Thymus (tissue), 11 donors: ENCODE results near the gene SNRPA1. TPM values are rescaled to one million over a fixed set of nuclear protein-coding genes. Genes with fewer than 3 reads are reported as not detected.

Experiments used
- DNase-seq, 9 donors: peaks; one replicate each; pipeline ENCODE4 v3.0.0-alpha.2; 2013; ENCODE audit warnings: low spot score in 9 of 9, low read depth in 6 of 9, missing footprints in 1 of 9
- H3K27ac ChIP-seq, 2 donors: one replicate each; pipeline ENCODE4 v1.5.1; 2013; ENCODE audit warnings: control low read depth in 1 of 2, low read depth in 1 of 2, low read length in 1 of 2, mild to moderate bottlenecking in 1 of 2, moderate library complexity in 1 of 2
- H3K27me3 ChIP-seq, 2 donors: one replicate each; pipeline ENCODE4 v1.5.1; 2013; ENCODE audit warnings: low read length in 1 of 2; ENCODE audit not compliant: control insufficient read depth in 2 of 2, insufficient read depth in 1 of 2
- H3K36me3 ChIP-seq, 2 donors: one replicate each; pipeline ENCODE4 v1.5.1; 2013; ENCODE audit warnings: low read length in 1 of 2, mild to moderate bottlenecking in 1 of 2, moderate library complexity in 1 of 2; ENCODE audit not compliant: control insufficient read depth in 2 of 2, insufficient read depth in 2 of 2
- H3K4me1 ChIP-seq, 2 donors: one replicate each; pipeline ENCODE4 v1.5.1; 2013; ENCODE audit warnings: low read length in 2 of 2; ENCODE audit not compliant: control insufficient read depth in 2 of 2, insufficient read depth in 2 of 2
- H3K4me3 ChIP-seq, 2 donors: one replicate each; pipeline ENCODE4 v1.5.1; 2013; ENCODE audit warnings: low read length in 2 of 2, control low read depth in 1 of 2, mild to moderate bottlenecking in 1 of 2
- H3K9me3 ChIP-seq, 2 donors: one replicate each; pipeline ENCODE4 v1.5.1; 2013; ENCODE audit warnings: low read length in 1 of 2, mild to moderate bottlenecking in 1 of 2; ENCODE audit not compliant: control insufficient read depth in 2 of 2, insufficient read depth in 1 of 2
- WGBS: extraction: QIAGEN DNeasy Blood & Tissue Kit; methylation state at CpG from one replicate; pipeline ENCODE4 v1.1.7; 2013; 5-methylcytosine and 5-hydroxymethylcytosine counted together
- polyA plus RNA-seq: library from polyadenylated mRNA; stranded (reverse); fragments of 200-250 nt; gene quantifications from one replicate; pipeline ENCODE4 v1.2.3, GENCODE V29; 2013
- total RNA-seq: library from RNA; stranded (reverse); fragments of 120-200 nt; gene quantifications from one replicate; pipeline ENCODE4 v1.2.4, GENCODE V29; 2013
- donor health status: healthy.

The SNRPA1 gene
- total and polyA plus RNA-seq, 2 donors = 47.7 to 71.4 TPM

DNA sequence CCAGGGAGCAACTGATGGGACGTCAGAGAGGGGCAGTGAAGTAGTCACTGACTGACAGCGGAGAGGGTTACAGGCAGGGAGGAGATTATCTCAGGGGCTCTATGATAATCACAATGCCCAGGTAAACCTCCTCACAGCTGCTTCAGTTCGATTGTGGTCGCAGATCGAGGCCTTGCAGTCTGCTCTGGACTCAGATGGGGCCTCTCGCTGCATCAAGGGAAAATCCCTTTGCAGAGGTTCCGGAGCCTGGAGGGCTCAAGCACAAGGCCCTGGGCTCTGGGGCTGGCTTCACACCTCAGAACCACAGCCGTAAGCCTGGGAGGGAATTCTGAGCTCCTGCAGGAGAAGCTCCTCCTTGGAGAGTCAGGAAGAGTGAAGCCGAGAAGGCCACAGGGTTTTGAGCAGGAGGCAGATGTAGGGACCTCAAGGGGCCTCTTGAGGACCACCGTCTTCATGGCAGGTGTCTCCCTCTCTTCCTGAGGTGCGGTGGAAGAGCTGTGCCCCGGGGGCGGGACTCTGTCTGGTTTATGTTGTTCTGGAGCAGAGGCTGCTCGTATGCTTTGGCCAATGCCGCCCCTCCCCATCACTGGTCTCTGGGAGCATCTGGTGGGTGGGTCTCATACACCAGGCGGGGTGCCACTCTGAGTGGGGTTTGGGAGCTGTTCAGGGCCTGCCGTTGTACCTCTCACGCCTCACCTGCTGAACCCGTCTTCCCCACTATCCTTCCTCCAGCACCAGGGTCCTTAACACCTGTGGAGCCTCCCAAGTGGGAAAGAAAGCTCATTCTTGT lies 19.5 kb upstream of the SNRPA1 start:
- Histone ChIP-seq H3K27me3 (peaks cover 0 to 7% of the 10 kb centered on the region in 2 donors), H3K4me1 (no peaks in the 10 kb centered on the region), H3K36me3 (no peaks in the 10 kb centered on the region), H3K27ac (no peak overlapping the region), H3K4me3 (no peak overlapping the region), H3K9me3 (no peaks in the 10 kb centered on the region)
- 93% methylated on average over 19 of the region's 19 CpGs for whole genome bisulfite sequencing
- no peak for DNase-seq

DNA sequence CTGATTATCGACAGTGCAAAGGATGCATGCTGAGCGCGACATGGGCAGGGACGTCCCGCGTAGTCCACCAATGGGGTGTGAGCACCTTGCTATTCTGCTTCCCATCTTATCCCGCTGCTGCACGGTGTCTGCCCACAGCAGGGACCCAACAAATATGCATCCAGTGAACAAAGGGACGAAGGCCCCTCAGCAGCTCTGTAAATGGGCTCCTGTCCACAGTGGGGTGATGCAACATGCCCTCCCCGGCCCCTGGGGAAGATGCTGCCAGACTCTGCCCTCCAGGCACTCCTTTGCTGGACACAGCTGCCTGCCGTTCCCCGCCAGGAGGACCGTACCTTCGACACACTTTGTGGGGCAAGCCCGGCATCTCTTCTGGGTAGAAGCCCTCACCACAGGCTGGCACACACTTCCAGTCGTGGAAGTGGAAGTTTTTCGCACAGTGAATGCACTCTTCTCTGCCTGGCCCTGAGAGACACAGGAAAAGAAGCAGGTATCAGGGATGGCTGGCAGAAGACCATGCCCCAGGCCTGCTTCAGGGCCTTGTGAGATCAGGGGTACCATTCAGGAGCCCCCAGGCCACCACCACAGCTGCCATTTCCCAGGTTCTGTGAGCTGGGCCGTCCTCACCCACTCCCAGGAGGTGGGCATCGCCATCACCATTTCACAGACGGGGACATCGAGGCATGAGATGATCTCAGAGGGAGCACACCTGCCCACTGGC lies 18.2 kb upstream of the SNRPA1 start:
- Histone ChIP-seq H3K4me1 (no peaks in the 10 kb centered on the region), H3K27me3 (no peaks in the 10 kb centered on the region), H3K4me3 (no peak overlapping the region), H3K27ac (no peak overlapping the region), H3K9me3 (no peaks in the 10 kb centered on the region), H3K36me3 (no peaks in the 10 kb centered on the region)
- WGBS = 95% methylated on average over 21 of the region's 21 CpGs
- no peak for DNase-seq

DNA sequence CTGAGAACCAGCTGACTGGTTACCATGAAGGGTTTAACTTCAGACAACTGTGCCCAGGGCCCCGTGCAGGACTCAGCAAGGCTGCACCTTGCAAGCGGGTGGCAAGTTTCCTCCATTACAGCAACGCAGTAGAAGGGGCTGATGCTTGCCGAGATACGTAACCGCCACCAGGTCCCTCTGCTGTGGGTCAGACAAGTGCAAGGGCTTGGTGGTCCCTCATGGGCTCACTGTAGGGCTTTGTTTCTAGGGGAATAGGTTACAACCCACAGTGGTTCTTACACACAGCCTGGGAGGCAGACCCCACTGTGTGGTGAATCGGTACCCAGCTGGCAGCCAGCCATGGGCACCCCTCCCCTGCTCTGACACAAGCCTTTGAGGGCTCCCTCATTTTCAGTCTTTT lies 15.5 kb upstream of the SNRPA1 start:
- Histone ChIP-seq H3K27me3 (no peaks in the 10 kb centered on the region), H3K27ac (no peak overlapping the region), H3K36me3 (no peaks in the 10 kb centered on the region), H3K4me1 (no peaks in the 10 kb centered on the region), H3K4me3 (no peak overlapping the region), H3K9me3 (no peaks in the 10 kb centered on the region)
- no peak for DNase-seq
- WGBS = 96% methylated on average over 7 of the region's 7 CpGs

DNA sequence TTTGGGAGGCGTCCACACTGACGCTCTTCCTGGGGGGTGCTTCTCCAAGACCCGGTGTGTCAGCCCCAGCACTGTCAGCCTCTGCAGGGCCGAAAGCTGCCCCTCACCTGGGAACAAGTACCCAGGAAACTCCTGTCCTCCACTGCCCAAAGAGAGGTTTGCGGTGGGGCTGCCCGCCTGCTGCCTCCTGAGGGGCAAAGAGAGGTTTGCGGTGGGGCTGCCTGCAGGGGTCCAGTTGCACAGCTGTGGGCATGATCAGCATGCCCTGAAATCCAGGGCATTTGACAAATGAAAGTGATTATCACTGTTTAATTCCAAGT lies 15.1 kb upstream of the SNRPA1 start:
- Histone ChIP-seq H3K9me3 (no peaks in the 10 kb centered on the region), H3K27ac (no peak overlapping the region), H3K4me1 (no peaks in the 10 kb centered on the region), H3K27me3 (no peaks in the 10 kb centered on the region), H3K36me3 (no peaks in the 10 kb centered on the region), H3K4me3 (no peak overlapping the region)
- no peak for DNase-seq
- WGBS = 94% methylated on average over 7 of the region's 7 CpGs

DNA sequence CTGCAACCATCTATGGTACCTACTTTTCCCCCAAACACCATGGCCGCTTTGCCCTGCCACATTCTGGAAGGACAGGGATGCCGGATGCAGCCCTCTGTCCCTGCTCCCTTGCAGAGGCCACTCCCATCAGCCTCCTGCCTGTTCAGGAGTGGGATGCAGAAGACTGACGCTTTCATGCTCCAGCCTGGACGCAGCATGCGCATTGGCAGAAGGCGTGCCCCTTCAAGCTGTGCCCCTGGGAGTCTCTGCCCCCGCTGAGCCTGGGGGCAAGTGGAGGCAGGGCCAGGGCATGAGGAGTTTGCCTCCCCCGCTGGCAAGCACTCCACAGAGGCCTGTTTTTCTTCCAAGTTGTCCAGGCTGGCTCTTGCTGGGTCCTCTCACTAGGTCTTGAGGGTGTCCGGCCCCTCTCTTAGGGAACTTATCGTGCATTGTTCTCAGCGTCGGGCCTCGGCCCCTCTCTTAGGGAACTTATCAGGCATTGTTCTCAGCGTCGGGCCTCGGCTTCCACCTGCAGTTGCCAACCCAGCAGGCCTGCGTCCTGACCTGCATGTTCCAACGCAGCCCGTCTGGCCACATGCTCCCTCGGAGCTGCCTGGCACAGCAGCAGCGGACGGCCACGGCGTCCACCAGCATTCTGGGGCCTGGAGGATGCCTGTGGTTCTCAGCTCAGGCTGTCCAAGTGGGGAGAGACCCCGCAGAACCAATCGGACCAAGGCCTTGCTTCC lies 14.6 kb upstream of the SNRPA1 start:
- Histone ChIP-seq H3K36me3 (no peaks in the 10 kb centered on the region), H3K27me3 (no peaks in the 10 kb centered on the region), H3K4me1 (no peaks in the 10 kb centered on the region), H3K9me3 (no peaks in the 10 kb centered on the region), H3K4me3 (no peak overlapping the region), H3K27ac (no peak overlapping the region)
- DNase-seq = no peak
- WGBS = 90% methylated on average over 26 of the region's 26 CpGs

DNA sequence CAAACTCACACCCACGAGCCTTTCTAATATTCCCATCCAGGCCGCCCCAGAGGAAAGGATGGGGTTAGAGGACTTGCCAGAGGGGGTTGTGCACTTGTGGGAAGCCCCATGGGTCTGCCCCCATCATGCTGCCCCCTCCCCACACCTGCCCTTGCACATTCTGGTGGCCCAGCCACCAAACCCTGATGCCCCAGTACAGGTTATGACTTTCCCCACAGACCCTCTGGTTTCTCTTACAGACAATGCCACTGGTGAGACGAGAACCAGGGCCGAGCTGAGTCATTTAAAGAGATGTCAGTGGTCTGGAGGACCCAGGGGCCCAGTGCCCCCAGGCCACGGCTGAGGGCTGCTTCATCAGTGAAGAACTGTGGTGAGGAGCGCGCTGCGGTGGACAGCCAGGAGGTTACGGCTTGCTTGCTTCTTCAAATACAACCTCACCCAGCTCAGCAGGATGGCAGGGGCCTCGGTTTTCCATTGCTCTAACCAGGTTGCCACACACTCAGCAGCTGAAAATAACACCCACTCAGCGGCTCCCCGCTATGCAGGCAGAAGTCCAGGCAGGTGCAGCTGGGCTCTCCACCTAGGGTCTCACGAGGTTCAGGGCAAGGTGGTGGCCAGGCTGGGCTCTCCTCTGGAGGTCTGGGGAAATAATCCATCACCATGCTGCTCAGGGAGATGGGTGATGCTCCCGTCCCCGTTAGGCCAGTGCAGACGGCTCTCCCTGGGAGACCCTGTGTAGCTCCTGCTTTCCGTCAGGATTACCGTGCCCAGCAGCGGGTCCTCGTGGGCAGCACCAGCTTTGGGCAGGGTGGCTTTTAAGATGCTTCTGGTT lies 13.8 kb upstream of the SNRPA1 start:
- H3K36me3 ChIP-seq = no peaks in the 10 kb centered on the region
- 92% methylated on average over 20 of the region's 20 CpGs for WGBS
- no peak overlapping the region for H3K27ac ChIP-seq
- no peaks in the 10 kb centered on the region for H3K27me3 ChIP-seq
- no peak for DNase-seq
- no peaks in the 10 kb centered on the region for H3K9me3 ChIP-seq
- no peak overlapping the region for H3K4me3 ChIP-seq
- H3K4me1 ChIP-seq = no peaks in the 10 kb centered on the region

DNA sequence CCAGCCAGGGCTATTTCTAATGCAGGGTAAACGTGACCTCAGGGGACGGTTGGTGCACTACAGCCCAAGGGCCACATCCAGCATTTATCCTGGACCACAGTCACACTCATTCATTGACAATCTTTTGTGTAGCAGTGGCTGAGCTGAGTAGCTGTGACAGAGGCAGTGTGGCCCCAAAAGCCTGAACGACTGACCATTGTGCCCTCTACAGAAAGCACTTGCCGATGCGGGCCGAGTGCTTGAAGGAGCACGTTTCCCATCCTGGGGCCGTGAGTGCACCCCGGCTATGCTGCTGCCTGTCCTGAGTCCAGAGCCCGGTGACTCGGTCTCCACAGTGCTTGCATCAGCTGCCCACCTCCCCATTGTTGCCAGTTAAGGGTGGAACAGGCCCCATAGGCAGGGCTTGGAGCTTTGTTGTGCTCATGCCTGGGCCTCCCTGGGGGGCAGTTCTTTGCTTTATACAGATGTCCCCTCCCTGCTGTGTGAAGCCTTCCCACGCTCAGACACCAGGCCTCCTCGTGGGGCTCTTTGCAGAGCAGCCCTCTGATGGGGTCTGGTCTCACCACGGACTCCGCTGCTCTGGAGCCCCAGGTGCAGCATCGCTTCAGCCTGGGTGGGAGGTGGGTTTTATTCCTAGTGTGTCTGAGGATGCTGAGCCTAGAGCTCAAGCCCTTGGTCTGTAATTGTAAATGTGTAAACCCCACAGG lies 13.0 kb upstream of the SNRPA1 start:
- no peak overlapping the region for H3K27ac ChIP-seq
- no peaks in the 10 kb centered on the region for H3K36me3 ChIP-seq
- H3K4me3 ChIP-seq = no peak overlapping the region
- H3K9me3 ChIP-seq = no peaks in the 10 kb centered on the region
- no peaks in the 10 kb centered on the region for H3K4me1 ChIP-seq
- no peak for DNase-seq
- 81% methylated on average over 16 of the region's 16 CpGs for WGBS
- H3K27me3 ChIP-seq = no peaks in the 10 kb centered on the region

DNA sequence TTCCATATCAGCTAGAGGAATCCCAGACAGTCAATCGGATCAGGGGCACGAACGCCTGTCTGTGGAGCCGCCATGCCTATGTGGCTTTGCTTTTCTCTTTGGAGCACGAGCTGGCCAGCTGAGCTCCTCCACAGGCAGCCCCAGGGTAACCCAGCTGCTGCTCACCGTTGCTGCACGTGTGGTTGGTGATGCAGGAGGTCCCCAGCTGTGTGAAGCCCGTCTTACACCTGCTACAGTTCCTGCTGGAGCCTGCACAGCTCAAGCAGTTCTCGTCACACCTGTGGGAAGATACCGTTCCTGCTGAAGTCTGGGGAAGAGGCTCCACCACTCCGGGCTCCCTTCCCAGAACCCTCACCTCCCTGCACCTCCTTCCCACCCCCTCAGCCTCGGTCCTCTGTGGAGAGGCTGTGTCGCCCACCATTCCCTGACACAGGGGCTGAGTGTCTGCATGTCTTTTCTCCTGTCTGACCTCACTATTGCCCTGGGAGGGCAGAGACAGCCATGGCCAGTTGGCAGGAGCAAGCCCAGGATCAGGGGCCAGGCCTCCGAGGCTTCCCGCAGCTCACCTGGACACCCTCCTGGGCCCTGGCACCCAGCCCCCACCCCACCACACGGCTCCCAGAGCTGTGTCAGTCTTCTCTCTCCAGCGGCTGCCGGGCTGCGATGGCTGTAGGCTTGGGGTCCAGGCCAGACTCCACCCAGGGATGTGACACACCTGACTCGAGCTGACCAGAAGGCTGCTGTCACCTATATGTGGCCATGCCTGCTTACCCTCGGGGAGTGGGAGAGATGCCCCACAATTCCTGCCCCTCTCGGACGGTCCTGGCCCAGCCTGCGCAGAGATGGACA lies 12.2 kb upstream of the SNRPA1 start:
- no peaks in the 10 kb centered on the region for H3K36me3 ChIP-seq
- H3K4me3 ChIP-seq = no peak overlapping the region
- no peaks in the 10 kb centered on the region for H3K27me3 ChIP-seq
- no peaks in the 10 kb centered on the region for H3K9me3 ChIP-seq
- 78% methylated on average over 24 of the region's 24 CpGs for WGBS
- H3K4me1 ChIP-seq = no peaks in the 10 kb centered on the region
- no peak overlapping the region for H3K27ac ChIP-seq
- peak in 2 of 9 donors; percentile 17 to 42 for DNase-seq
